Loucy (cell line): ENCODE measurements around the gene ZFP36L2.

Experiments
- CTCF ChIP-seq: fragments of 200-600 bp; sonication (generic); conservative IDR thresholded peaks from 2 replicates; pipeline ENCODE4 v1.5.1; 2014; ENCODE audit warnings: mild to moderate bottlenecking, antibody characterized with exemption, low read length
- EZH2phosphoT487 ChIP-seq: fragments of 200-600 bp; IDR thresholded peaks from 2 replicates; pipeline ENCODE4 v1.6.1; 2018; ENCODE audit warnings: antibody characterized with exemption, mild to moderate bottlenecking, moderate library complexity, borderline replicate concordance

- TF ChIP-seq CTCF: no peak
- TF ChIP-seq EZH2phosphoT487: no peak
Measured at GRCh38 chr2:43180897-43181296, 45.5 kb downstream of the ZFP36L2 start.
